HG03575 (cell line): Measurements from ENCODE around the gene PHKA1.
"Not testable (repeated sequence)": the region's sequence is repeated elsewhere in the genome, so short reads cannot be mapped to it uniquely, and the experiment has no call there.

Source experiments
- ATAC-seq: cut with Tn5 transposase; IDR thresholded peaks from one replicate; pipeline ENCODE4 v1.9.1; 2021; ENCODE audit not compliant: unreplicated experiment, insufficient number of reproducible peaks, low FRiP score; ENCODE audit errors: extremely low read depth

The PHKA1 gene

DNA sequence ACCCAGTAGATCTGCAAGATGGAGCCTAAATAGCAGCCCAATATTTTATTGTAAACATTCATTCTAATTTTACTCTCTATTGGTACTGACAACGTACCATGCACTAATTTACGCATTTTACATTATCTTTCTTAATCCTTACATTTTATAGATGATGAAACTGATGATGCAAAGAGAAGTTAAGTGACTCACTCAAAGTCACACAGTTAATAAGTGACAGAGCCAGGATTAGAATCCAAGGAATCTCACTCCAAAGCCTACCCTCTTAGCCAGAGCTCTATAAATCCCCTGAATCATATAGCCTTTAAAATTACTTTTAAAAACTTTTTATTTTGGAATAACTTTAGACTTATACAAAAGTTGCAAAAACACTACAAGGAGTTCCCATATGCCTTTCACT lies 37.6 kb downstream of the PHKA1 start:
- ATAC-seq = no peak

DNA sequence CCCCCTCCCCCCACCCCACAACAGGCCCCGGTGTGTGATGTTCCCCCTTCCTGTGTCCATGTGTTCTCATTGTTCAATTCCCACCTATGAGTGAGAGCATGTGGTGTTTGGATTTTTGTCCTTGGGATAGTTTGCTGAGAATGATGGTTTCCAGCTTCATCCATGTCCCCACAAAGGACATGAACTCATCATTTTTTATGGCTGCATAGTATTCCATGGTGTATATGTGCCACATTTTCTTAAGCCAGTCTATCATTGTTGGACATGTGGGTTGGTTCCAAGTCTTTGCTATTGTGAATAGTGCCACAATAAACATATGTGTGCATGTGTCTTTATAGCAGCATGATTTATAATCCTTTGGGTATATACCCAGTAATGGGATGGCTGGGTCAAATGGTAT lies 40.2 kb downstream of the PHKA1 start:
- not testable (repeated sequence) for ATAC-seq

DNA sequence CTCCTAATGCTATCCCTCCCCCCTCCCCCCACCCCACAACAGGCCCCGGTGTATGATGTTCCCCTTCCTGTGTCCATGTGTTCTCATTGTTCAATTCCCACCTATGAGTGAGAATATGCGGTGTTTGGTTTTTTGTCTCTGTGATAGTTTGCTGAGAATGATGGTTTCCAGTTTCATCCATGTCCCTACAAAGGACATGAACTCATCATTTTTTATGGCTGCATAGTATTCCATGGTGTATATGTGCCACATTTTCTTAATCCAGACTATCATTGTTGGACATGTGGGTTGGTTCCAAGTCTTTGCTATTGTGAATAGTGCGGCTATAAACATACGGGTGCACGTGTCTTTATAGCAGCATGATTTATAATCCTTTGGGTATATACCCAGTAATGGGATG lies 44.6 kb downstream of the PHKA1 start:
- ATAC-seq = not testable (repeated sequence)

DNA sequence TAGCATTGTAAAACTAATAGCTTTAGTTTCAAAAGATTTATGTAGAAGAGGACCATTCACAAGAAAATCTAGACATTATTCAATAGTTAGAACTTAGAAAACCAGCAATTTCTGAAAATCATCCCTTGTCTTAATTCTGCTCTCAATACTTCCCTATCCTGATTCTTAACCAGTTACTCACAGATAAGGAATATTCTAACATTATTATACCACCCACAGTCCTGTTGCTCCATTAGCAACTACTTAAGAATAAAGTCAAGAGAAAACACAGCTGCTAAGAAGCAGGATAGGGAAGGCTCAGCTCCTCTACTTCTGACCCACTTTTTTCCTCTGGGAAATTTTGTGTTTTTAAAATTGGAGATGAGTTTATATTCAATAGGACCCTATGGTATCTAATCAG lies 47.7 kb downstream of the PHKA1 start:
- no peak for ATAC-seq

DNA sequence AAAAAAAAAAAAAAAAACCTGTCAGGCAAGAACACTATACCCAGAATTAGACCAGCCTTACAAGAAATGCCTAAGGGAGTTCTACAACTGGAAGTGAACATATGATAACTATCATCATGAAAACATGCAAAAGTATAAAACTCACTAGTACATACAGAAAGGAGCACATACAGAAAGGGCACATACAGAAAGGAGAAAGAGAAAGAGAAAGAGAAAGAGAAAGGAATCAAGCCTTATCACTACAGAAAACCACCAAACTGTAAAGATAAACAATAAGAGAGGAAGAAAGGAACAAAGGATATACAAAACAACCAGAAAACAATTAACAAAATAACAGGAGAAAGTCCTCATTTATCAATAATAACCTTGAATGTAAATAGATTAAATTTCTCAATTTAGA lies 50.4 kb downstream of the PHKA1 start:
- no peak for ATAC-seq

DNA sequence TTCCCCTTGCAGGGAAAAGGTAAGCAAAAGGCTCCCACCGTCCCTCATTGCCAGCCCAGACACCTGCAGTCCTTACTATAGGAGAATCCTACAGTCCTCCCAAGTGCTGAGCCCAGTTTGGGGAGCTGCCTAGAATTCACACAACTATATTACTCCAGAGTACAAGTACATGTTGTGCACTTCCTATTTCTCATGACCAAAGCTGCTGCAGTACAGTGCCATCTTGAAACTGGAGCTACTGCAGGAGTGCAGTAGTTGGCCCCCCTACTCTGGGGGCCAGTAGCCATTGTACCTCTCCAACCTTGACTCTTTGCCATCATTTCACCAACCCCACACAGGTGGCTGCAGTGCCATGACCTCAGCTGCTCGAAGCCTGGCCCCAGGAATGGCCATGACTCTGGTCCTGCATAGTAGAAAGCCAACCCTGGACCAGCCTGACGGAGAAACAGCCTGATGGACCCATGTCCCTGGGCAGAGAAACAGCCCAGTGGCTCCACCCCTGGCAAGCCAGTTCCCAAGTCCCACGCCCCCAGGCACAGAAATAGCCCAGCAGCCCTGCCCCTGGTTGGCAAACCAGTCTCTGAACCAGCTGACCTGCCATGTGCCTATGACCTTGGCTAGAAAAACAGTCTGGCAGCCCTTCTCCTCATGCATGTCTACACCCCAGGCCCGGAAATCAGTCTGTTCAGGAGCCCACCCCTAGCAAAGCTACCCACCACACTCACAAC lies 51.9 kb downstream of the PHKA1 start:
- ATAC-seq = no peak

DNA sequence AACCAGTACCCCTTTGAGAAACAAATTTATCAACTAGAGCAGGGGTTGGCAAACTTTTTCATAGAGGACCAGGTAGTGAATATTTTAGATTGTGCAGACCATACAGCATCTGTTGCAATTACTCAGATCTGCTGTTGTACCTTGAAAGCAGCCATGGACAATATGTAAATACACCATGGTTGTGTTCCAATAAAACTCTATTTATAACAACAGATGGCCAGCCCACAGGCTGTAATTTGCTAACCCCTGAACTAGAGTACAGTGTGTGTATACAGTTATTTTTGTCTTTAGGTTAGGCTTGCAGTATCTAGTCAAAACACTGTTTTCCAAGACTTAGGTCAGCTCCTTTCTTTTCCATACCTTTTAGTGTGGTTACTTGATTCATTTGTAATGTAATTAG lies 54.4 kb downstream of the PHKA1 start:
- no peak for ATAC-seq

DNA sequence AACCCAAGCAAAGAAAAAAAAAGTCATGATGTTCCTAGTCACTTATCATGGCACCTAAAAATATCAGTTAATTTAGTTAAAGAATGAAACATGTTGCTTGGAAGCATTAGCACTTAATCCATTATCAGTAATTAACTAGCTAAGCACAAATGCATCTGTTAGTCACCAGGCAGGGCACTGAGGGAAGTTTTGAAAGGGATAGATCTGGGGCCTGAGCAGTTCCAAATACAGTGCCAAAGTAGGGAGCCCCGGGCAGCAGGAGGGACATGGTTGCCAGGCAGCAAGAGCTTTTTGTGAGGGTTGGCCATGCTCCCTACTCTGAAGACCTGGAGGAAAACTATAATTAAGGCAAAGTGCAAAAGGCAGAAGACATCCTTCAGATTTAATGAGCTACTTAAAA lies 62.0 kb downstream of the PHKA1 start:
- ATAC-seq = no peak

DNA sequence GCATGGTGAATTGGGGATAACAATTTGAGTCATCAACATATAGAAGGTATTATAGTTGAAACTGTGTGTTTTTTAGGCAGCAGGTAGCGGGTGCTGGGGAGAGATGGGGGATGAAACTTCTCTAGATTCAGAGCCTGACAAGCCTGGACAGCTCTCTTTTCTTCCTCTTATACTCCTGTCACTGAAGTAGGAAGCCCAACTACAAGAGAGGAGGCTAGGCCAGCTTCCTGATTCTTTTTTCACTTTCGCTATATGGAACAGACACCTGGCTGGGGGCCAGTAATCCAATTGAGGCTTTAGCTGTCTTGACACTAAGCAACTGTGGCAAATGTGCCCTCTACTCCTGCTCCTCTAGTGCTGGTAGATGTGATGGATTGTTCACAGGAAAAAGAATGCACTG lies 69.2 kb downstream of the PHKA1 start:
- ATAC-seq = no peak

DNA sequence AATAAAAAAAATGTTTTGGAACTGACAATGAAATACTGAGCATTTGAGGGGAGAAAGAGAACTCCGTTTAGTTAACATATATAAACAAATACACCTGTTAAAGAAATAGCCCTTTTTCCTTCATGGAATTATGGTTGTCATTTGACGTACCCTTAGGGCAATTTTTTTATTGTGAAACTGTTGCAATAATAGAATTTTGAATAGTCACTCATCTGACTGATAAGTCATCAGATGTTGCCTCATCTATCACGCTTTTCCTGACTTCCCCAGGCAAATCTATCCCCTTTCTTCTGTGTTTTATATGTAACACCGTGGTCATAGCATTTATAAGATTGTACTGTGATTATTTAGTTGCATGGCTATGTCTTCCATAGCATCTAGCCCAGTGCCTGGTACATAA lies 72.5 kb downstream of the PHKA1 start:
- no peak for ATAC-seq

DNA sequence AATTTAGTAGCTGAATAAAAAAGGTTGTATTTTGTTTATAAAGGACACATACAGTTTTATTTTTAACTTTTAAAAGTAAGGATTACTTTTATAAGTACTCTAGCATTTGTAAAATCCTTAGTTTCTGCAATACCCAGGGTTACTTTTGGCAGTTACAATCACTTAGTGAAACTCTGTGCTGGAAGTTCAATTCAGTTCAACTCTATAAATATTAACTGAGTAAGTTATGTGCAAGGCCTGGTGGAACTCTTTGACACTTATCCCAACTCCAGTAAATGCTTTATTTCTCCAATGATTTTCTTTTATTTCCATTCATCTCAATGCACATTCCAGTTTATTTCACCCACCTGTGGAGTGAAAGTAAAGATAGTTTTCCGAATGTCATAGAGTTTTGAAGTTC lies 78.2 kb downstream of the PHKA1 start:
- no peak for ATAC-seq

DNA sequence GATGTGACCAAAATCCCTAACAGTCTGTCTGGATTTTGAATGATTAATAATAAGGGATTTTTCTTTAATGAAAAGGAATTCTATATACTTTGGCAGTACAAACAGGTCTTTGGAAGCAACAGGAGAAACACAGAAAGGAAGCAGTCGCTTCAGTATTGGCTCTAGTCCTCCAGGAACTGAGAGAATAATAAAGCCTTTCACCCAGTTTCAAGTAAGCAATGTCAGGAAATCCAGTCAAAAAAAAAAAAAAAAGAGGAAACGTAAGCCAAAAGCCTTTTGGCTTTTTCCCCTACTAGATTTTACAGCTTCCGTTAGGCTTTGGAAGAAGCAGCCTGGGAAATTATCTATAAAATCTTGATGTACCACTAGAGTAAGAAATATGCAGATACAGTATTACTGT lies 79.8 kb downstream of the PHKA1 start:
- no peak for ATAC-seq

DNA sequence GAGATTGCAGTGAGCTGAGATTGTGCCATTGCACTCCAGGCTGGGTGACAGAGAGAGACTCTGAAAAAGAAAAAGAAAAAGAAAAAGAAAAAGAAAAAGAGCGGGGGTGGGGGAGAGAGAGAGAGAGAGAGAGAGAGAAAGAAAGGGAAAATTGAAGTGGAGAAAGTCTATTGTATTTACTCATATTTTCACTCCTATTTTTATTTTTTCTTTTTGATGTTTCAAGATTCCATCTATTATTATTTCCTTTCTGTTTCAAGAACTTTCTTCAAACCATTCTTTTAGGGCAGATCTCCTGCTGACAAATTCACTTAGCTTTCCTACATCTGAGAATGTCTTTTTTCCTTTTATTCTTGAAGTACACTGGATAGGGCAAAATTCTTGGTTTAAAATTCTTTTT lies 83.9 kb downstream of the PHKA1 start:
- ATAC-seq = no peak

DNA sequence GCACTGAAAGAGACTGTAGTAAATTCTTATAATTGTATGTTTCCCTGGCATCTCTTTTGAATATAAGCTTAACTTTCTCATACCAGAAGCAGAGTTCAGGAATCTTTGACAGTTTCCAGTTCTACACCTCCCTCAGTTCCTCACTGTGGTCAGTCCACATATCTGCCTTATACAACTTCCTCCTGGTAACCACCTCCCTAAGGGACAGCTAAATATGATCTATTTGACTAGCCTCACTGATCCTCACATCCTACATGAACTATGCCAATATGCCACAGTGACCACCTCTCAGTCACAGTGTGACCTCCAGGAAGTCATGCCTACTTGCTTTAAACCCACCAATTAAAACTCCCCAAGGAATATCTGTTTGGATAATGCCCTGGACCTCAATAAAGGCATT lies 89.9 kb downstream of the PHKA1 start:
- no peak for ATAC-seq

DNA sequence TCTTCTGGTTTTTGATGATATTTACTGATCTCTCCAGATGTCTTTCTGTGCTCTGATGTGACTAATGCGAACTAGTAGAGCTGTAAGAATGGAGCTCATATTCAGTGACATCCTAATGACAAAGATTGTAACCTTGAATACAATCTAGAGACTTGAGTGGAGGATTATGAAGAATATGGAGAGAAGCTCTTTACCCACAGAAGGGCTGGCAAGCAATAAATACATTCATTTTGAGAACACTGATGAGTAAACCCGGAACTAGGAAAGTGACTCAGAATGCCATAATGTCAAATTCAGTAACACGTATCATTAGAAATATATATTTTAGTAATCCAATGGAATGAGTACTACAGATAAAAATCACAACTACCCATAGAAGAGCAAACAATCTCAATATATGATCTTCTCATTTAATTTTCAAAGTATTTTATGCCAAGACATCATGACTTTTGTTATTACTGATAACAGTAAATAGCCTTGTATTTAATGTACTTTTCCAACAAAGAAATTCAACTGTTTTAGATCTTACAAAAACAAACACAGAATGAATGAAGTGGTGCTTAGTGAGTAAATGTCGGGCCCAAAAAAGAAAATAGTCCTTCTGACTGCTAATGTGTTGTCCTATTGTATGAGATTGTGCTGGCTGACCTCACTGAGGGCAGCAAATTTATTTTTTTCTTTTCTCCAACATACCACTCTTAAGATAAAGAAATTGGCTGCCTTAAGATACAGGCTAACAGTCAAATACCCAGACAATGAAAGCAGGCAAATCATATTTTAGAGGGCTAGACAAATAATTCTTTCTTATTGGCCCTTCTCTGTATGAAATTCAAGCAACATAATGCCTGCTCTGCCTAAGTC lies 92.3 kb downstream of the PHKA1 start:
- ATAC-seq = peak; percentile 79

DNA sequence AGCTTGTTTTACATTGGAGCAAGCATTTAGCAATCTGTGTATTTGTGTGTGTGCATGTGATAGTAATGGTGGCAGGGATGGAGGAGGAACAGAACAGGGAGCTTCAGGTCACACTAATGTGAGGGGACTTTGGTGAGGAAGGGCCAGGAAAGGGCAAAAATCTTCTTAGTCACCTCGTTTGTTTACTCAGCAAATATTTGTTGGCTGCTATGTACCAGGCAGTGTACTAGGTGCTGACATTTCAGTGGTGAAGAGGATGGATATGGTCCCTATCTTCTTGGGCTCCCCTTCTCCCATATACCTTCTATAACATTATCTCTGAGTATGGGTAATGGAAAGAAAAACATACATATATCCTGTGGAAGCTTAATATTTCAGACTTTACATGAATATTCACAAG lies 92.9 kb downstream of the PHKA1 start:
- no peak for ATAC-seq

DNA sequence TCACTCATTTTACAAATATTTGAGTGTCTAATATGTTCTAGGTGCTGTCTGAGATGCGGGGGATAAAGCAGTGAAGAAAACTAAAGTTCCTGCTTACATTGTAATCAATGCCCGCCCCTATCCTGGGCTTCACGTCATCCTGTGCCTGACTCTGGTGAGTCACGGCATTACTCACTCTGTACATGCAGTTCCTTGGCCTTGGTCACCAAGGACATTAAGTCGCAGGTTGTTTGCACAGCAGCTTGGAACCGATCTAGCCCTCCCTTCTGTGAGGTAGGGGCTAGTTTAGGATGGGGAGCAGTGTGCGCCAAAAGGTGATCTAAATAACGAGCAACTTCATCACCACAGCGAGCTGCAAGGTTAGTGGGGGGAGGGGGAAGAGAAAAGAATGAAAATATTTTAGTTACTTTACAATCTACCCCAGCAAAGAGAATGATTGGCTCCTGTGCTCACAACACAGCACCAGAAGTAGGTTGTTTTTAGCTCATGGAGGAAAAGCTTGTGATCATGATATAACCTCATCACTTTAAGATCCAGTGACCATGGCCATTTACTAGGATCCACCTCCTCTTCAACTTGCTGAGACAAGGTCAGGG lies 93.5 kb downstream of the PHKA1 start:
- no peak for ATAC-seq

DNA sequence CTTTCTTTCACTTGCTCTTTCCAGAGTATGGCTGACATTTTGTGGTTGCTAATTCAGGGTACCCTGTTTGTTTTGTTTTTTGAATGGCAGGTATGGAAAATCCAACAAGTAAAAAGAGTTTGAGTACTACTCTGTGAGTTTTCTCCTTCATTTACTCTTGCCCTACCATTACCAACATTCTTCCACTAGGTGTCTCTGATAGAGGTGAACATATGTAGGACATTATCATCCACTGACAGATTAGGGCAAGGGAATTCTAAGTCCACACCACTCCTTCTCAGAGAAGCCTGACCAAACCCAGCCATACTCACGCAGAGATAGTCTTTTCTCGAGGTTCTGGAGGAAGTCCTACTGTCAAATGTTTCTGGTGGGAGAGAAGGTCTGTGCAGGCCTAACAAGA lies 104.8 kb downstream of the PHKA1 start:
- ATAC-seq = no peak

DNA sequence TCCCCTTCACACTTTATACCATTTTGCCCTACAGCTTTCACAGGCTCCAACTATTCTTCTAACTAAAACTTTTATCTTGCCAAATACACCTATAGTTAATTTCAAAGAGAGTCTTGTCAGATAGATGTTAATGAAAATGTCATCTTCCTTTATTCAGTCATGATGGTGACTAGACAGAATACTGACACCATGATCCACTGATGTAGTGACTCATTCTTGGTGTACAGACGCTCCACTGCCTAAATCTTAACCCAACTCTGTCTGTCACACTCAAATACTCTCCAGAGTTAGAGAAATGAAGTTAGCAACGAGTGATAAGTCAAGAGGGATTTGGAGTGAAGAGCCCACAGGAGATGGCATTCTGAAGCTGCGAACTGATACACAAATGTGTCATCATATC lies 109.4 kb downstream of the PHKA1 start:
- no peak for ATAC-seq

DNA sequence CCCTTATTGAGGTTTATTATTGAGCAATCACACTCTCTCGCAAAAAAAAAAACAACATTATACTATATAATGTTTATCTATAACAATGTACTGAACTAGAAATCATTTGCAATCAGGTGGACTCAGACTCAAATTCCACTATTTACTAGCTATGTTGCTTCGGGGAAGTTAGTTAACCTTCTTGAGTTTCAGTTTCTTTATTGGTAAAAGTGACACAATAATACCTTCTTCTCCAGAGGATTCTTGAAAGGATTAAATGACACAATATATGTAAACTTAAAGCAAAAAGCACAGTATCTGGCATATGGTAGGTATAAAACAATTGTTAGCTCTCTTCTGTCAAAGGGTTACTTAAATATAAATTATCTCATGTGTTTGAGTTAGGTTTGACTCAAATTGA lies 110.0 kb downstream of the PHKA1 start:
- ATAC-seq = no peak
